WTC11 (cell line): Measurements from ENCODE around the gene STIP1.

ENCODE experiments used
- CTCF ChIP-seq: fragments of 200-600 bp; IDR thresholded peaks from 2 replicates; pipeline ENCODE4 v1.8.0; 2022; ENCODE audit warnings: antibody characterized with exemption
- MAX ChIP-seq: sonication (generic); formaldehyde crosslinking; IDR thresholded peaks from 2 replicates; pipeline ENCODE4 v1.8.0; 2022; ENCODE audit warnings: mild to moderate bottlenecking, missing genetic modification reagents
- NFE2L1 ChIP-seq: sonication (generic); formaldehyde crosslinking; IDR thresholded peaks from 2 replicates; pipeline ENCODE4 v1.8.1; 2023; ENCODE audit warnings: missing genetic modification reagents
- ZBTB21 ChIP-seq: sonication (generic); formaldehyde crosslinking; IDR thresholded peaks from 2 replicates; pipeline ENCODE4 v1.8.1; 2023; ENCODE audit warnings: mild to moderate bottlenecking, missing genetic modification reagents, borderline replicate concordance
- ZNF317 ChIP-seq: sonication (generic); formaldehyde crosslinking; IDR thresholded peaks from 2 replicates; pipeline ENCODE4 v1.8.1; 2023; ENCODE audit warnings: low read depth, mild to moderate bottlenecking, moderate library complexity, missing genetic modification reagents, borderline replicate concordance

GRCh38 chr11:64204080-64204440 is 18.1 kb downstream of the STIP1 start:
- TF ChIP-seq CTCF (no peak), NFE2L1 (CRISPR knock-in tag) (no peak), ZBTB21 (CRISPR knock-in tag) (no peak), MAX (CRISPR knock-in tag) (no peak), ZNF317 (no peak)
